DND-41 (cell line): ENCODE results near the gene TCF4.

Experiments used
- CTCF ChIP-seq: IDR thresholded peaks from 2 replicates; pipeline ENCODE4 v1.5.1; 2012; ENCODE audit warnings: borderline replicate concordance, low read length, moderate library complexity, mild to moderate bottlenecking; ENCODE audit not compliant: poor library complexity, severe bottlenecking; ENCODE audit errors: extremely low read depth
- EZH2 ChIP-seq: IDR thresholded peaks from 3 replicates; pipeline ENCODE4 v1.6.1; 2012; ENCODE audit warnings: borderline replicate concordance, low read depth, mild to moderate bottlenecking, moderate library complexity, low read length, inconsistent platforms; ENCODE audit not compliant: severe bottlenecking

- no peak for TF ChIP-seq CTCF
- TF ChIP-seq EZH2, result no peak
Observed at GRCh38 chr18:55625901-55626300, 37.9 kb upstream of the TCF4 start.
